GM12875 (cell line): ENCODE results near the gene PRKRIP1.
A peak's percentile ranks its signal among the peaks of the same experiment; 100 is the strongest.

Experiments used
- H3K4me3 ChIP-seq: one replicate; pipeline ENCODE4 v1.5.1; 2011; ENCODE audit warnings: low read depth, low read length, control low read depth
- CTCF ChIP-seq: IDR thresholded peaks from 2 replicates; pipeline ENCODE4 v1.5.1; 2011; ENCODE audit warnings: low read depth, mild to moderate bottlenecking, control low read depth, inconsistent platforms, low read length, moderate library complexity, borderline replicate concordance; ENCODE audit not compliant: insufficient read depth

PRKRIP1 gene

GRCh38 chr7:102455596-102455995 lies 59.4 kb downstream of the PRKRIP1 start:
- H3K4me3 ChIP-seq, result no peak overlapping the region
- TF ChIP-seq CTCF, result no peak

- TF ChIP-seq CTCF, result no peak
- no peak overlapping the region for H3K4me3 ChIP-seq
Observed at GRCh38 chr7:102456327-102456726, 60.2 kb downstream of the PRKRIP1 start.

- no peak for TF ChIP-seq CTCF
- no peak overlapping the region for H3K4me3 ChIP-seq
Observed at GRCh38 chr7:102457352-102457924, 61.3 kb downstream of the PRKRIP1 start.

GRCh38 chr7:102459221-102459844 lies 63.2 kb downstream of the PRKRIP1 start:
- no peak for TF ChIP-seq CTCF
- no peak overlapping the region for H3K4me3 ChIP-seq

GRCh38 chr7:102460467-102460866 lies 64.3 kb downstream of the PRKRIP1 start:
- no peak for TF ChIP-seq CTCF

GRCh38 chr7:102463841-102464576 lies 67.8 kb downstream of the PRKRIP1 start:
- peak overlapping the region; percentile 73 for H3K4me3 ChIP-seq
- no peak for TF ChIP-seq CTCF

More at GRCh38 chr7:102460467-102460866, 64.3 kb downstream of the PRKRIP1 start:
- no peak overlapping the region for H3K4me3 ChIP-seq
